ENCODE results near the gene ZNG1B. TPM values are rescaled to one million over a fixed set of nuclear protein-coding genes. Genes with fewer than 3 reads are reported as not detected.
A peak's percentile ranks its signal among the peaks of the same experiment; 100 is the strongest.
"Not testable (repeated sequence)": the region's sequence is repeated elsewhere in the genome, so short reads cannot be mapped to it uniquely, and the experiment has no call there.

The ZNG1B gene
- total RNA-seq (2014; rRNA removed; shearing (Covaris generic)), result 23.9 and 25.7 TPM in 2 replicates

DNA sequence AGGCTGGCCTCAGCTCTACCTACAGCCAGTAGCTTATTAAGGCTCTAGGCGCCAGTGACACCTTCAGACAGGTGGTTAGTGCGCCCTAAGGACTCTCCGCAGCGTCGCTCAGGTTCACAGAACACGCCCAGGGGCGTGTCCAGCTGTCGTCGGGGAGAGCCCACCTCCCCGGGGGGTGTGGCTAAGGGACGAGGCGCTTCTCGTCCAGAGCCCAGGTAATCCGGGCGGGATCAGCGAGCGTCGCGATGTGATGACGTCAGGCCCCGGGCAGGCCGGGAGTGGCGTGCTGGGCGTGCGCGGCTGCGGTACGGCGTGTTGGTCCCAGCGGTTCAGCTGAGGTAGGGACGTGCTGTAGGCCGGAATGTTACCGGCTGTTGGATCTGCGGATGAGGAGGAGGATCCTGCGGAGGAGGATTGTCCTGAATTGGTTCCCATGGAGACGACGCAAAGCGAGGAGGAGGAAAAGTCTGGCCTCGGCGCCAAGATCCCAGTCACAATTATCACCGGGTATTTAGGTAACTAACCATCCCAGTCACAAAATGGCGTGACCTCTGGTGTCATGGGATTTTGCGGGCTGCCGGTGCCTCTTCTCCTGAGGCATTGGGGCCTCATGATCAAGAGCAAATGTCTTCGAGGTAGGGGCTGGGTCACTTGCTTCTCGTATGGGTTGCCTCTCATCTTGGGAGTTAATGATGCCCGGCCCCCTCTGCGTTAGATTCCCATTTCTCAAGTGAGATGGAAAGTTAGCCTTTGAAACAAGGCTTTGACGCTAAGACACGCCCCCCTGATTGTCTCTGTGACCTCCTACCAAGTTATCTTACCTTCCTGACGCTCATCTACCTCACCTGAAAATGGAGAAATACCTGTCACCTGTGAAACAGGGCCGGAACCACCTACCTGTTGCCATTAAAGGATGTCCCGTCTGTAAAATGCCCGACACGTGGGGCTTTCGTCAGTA is at the start of gene ZNG1B:
ZNG1B (plus strand) TSS at position 184 of the 958 bp plus-strand sequence; CDS start at position 362, 178 bp downstream.
- peak; percentile 31 for DNase-seq (ENCODE audit: low spot score)

- DNase-seq (ENCODE audit: low spot score), result peak; percentile 92
Measured at GRCh38 chr2:113390124-113390849, 47.2 kb upstream of the ZNG1B start.

GRCh38 chr2:113391073-113391472 is 46.4 kb upstream of the ZNG1B start:
- DNase-seq (ENCODE audit: low spot score), result no peak

DNA sequence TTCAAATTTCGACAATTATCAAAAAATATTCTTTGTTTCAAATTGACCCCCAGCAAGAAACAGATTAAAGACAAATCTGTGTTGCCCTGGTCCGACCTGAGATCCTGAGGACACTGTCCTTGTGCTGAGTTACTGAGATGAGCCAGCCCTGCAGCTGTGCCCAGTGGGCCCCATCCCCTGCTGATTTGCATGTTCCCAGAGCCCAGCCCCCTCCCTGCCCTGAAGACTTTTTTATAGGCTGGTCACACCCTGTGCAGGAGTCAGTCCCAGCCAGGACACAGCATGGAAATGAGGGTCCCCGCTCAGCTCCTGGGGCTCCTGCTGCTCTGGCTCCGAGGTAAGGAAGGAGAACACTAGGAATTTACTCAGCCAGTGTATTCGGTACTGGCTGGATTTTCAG is 31.4 kb upstream of the ZNG1B start:
- no peak for DNase-seq (ENCODE audit: low spot score)

GRCh38 chr2:113407446-113408099 is 29.9 kb upstream of the ZNG1B start:
- DNase-seq (ENCODE audit: low spot score), result peak; percentile 71

GRCh38 chr2:113411725-113412352 is 25.7 kb upstream of the ZNG1B start:
- not testable (repeated sequence) for DNase-seq (ENCODE audit: low spot score)

DNA sequence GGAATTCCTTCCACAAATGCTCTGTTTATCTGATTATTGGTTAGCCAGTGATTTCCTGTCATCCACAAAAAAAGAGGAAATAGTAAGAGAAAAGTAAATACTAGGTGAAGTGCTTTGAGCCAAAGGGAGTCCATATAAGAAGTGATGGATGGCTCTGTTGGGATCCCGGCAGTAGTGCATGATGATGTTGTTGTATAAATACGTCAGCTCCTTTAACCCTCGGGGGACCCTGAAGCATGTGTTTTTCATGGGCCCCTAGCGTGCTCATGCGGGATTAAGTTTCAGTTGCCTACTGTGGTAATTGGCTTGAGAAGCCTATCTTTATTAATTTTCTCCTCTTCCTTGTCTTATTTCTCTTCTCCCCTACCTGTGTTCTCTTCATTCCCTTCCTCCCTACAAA is 24.7 kb upstream of the ZNG1B start:
- DNase-seq (ENCODE audit: low spot score), result not testable (repeated sequence)

DNA sequence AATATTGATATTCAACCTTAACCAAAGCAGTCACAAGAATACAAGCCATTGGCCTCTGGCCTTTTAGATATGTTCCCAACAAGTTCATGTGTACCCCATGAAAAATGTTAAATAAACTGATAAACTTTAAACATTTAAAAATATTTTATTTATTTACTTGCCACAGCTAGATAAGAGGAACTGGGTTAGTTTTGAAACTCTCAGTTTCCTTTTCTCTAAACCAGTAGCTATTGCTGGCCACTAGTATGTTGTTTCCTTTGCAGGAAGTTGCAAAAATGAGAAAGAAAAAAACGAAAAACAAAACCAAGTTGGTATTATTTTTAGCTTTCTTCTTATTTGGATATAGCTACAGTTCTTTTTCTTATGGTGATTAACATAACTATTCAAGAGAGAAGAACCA is 5.7 kb upstream of the ZNG1B start:
- not testable (repeated sequence) for DNase-seq (ENCODE audit: low spot score)

GRCh38 chr2:113433468-113433867 is 4.0 kb upstream of the ZNG1B start:
- not testable (repeated sequence) for DNase-seq (ENCODE audit: low spot score)

- DNase-seq (ENCODE audit: low spot score), result not testable (repeated sequence)
Measured at GRCh38 chr2:113465770-113466169, 28.3 kb downstream of the ZNG1B start.

DNA sequence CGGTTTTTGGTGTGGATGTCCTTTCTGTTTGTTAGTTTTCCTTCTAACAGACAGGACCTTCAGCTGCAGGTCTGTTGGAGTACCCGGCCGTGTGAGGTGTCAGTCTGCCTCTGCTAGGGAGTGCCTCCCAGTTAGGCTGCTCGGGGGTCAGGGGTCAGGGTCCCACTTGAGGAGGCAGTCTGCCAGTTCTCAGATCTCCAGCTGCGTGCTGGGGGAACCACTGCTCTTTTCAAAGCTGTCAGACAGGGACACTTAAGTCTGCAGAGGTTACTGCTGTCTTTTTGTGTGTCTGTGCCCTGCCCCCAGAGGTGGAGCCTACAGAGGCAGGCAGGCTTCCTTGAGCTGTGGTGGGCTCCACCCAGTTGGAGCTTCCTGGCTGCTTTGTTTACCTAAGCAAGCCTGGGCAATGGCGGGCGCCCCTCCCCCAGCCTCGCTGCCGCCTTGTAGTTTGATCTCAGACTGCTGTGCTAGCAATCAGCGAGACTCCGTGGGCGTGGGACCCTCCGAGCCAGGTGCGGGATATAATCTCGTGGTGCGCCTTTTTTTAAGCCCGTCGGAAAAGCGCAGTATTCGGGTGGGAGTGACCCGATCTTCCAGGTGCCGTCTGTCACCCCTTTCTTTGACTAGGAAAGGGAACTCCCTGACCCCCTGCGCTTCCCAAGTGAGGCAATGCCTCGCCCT is 39.3 kb downstream of the ZNG1B start:
- not testable (repeated sequence) for DNase-seq (ENCODE audit: low spot score)

DNA sequence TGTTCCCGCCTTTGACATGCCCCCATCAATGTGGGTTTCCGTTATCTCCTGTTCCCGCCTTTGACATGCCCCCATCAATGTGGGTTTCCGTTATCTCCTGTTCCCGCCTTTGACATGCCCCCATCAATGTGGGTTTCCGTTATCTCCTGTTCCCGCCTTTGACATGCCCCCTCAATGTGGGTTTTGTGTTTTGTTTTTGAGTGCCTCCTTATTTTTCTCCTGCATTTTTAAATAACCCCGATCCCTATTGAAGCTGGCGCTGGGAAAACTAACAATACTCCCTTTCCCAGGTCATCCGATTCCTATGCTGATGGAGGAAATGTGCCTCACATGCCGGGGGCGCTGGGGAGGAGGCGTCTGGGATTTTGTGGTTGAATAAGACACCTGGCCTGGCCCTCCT is 59.0 kb downstream of the ZNG1B start:
- DNase-seq (ENCODE audit: low spot score), result not testable (repeated sequence)

DNA sequence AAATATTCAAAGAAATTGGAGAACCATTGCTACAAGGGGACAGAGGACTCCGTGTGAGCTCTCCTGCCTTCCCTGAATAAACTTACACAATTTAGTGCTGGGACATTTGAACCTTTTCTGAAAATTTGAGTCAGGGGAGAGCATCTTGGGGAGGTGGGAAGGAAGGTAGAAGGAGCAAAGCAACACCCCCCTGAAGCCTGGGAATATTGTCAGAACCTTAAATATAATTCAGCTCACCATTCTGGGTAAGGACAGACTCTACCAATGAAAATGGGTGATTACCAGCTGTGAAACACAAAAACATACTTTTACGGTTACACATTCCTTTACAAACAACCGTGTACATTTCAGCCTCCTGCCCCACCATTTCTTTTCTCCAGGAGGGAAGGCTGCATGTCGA is 60.9 kb downstream of the ZNG1B start, which contains the start of gene FOXD4L1:
FOXD4L1 (plus strand) TSS at position 301 of the 400 bp plus-strand sequence. CDS start 592 bp downstream, outside the sequence.
- not testable (repeated sequence) for DNase-seq (ENCODE audit: low spot score)

GRCh38 chr2:113499019-113499885 is 61.8 kb downstream of the ZNG1B start:
- not testable (repeated sequence) for DNase-seq (ENCODE audit: low spot score)

- DNase-seq (ENCODE audit: low spot score), result not testable (repeated sequence)
Measured at GRCh38 chr2:113499886-113500722, 62.6 kb downstream of the ZNG1B start.

DNA sequence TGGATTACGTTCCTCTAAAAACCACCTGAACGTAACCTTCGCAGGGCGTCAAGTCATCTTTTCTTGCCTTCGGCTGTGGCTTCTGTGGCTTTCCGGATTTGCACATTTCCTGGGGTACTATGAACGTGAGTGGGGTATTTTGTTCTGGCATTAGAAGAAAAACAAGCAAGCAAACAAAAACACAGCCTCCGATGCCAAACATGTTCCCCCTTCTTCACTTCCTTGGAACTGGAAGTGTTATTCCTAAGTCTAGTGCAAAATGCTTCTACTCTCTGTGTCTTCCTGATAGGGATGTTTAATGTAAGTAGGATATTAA is 63.2 kb downstream of the ZNG1B start:
- not testable (repeated sequence) for DNase-seq (ENCODE audit: low spot score)

GRCh38 chr2:113502216-113503093 is 65.0 kb downstream of the ZNG1B start:
- DNase-seq (ENCODE audit: low spot score), result not testable (repeated sequence)

All from HT-29 (cell line).